NCI-H187 treated with DMSO at 0.1 percent for 48 hours (cell line): ENCODE data around the gene GMDS.
"Not testable (repeated sequence)": the region's sequence is repeated elsewhere in the genome, so short reads cannot be mapped to it uniquely, and the experiment has no call there.

Experiments used
- DNase-seq: peaks from one replicate; lab custom pipeline; 2025; lab: John Stamatoyannopoulos, UW

The GMDS gene

GRCh38 chr6:1770968-1771723 is 474.3 kb downstream of the GMDS start:
- DNase-seq = no peak

- DNase-seq = no peak
These were observed 475.0 kb downstream of the GMDS start for GRCh38 chr6:1770435-1770843.

- no peak for DNase-seq
These were observed 477.7 kb downstream of the GMDS start for GRCh38 chr6:1767481-1768246.

GRCh38 chr6:1766654-1767053 is 478.8 kb downstream of the GMDS start:
- no peak for DNase-seq

- no peak for DNase-seq
These were observed 480.1 kb downstream of the GMDS start for GRCh38 chr6:1765160-1765903.

GRCh38 chr6:1764397-1764987 is 480.9 kb downstream of the GMDS start:
- DNase-seq = no peak

GRCh38 chr6:1763404-1763803 is 482.0 kb downstream of the GMDS start:
- DNase-seq = no peak

- no peak for DNase-seq
These were observed 483.2 kb downstream of the GMDS start for GRCh38 chr6:1762203-1762602.

GRCh38 chr6:1761477-1761877 is 483.9 kb downstream of the GMDS start:
- DNase-seq = no peak

- no peak for DNase-seq
These were observed 484.5 kb downstream of the GMDS start for GRCh38 chr6:1760876-1761275.

GRCh38 chr6:1759870-1760269 is 485.5 kb downstream of the GMDS start:
- DNase-seq = no peak

GRCh38 chr6:1758076-1758679 is 487.2 kb downstream of the GMDS start:
- no peak for DNase-seq

GRCh38 chr6:1757131-1757530 is 488.3 kb downstream of the GMDS start:
- peak; percentile 61 for DNase-seq

GRCh38 chr6:1756472-1757129 is 488.8 kb downstream of the GMDS start:
- DNase-seq = no peak

GRCh38 chr6:1751063-1751462 is 494.3 kb downstream of the GMDS start:
- not testable (repeated sequence) for DNase-seq

GRCh38 chr6:1749041-1749440 is 496.4 kb downstream of the GMDS start:
- DNase-seq = no peak

- DNase-seq = no peak
These were observed 497.9 kb downstream of the GMDS start for GRCh38 chr6:1747531-1747930.

GRCh38 chr6:1747003-1747402 is 498.4 kb downstream of the GMDS start:
- DNase-seq = no peak

- DNase-seq = no peak
These were observed 499.6 kb downstream of the GMDS start for GRCh38 chr6:1745814-1746213.

GRCh38 chr6:1744543-1744942 is 500.9 kb downstream of the GMDS start:
- no peak for DNase-seq

- no peak for DNase-seq
These were observed 505.7 kb downstream of the GMDS start for GRCh38 chr6:1739680-1740079.
